Activated CD8-positive, alpha-beta memory T cell treated with anti-CD3 and anti-CD28 coated beads, Interleukin-2, amount 10 ng/mL, durations not matched to agents 7 days and 5 days (primary cell): ENCODE measurements around the gene RSBN1L. TPM values are rescaled to one million over a fixed set of nuclear protein-coding genes. Genes with fewer than 3 reads are reported as not detected.
"Not testable (repeated sequence)": the region's sequence is repeated elsewhere in the genome, so short reads cannot be mapped to it uniquely, and the experiment has no call there.

Source experiments
- ATAC-seq: fragments of 150-1000 bp; cut with Tn5 transposase; one replicate; pipeline ENCODE4 v1.10.0; 2021; ENCODE audit warnings: moderate library complexity
- CTCF ChIA-PET: fragments of 350-600 bp; sonication (Branson Sonifier 250); formaldehyde crosslinking; loops from one replicate; lab custom pipeline; 2021; ENCODE audit warnings: antibody characterized with exemption; lab: Charles Lee
- DNase-seq: peaks from one replicate; pipeline ENCODE4 v3.0.0-alpha.2; 2020
- H3K27ac Mint-ChIP-seq: one replicate; pipeline ENCODE4 v1.8.0; 2021; ENCODE audit warnings: mild to moderate bottlenecking, mixed read lengths
- H3K27me3 Mint-ChIP-seq: one replicate; pipeline ENCODE4 v1.8.0; 2021; ENCODE audit warnings: mixed read lengths
- H3K36me3 Mint-ChIP-seq: one replicate; pipeline ENCODE4 v1.8.0; 2021; ENCODE audit warnings: mild to moderate bottlenecking, mixed read lengths
- H3K4me1 Mint-ChIP-seq: one replicate; pipeline ENCODE4 v1.8.0; 2021; ENCODE audit warnings: mixed read lengths
- H3K4me3 Mint-ChIP-seq: one replicate; pipeline ENCODE4 v1.8.0; 2021; ENCODE audit warnings: mild to moderate bottlenecking, moderate library complexity, mixed read lengths
- H3K9me3 Mint-ChIP-seq: one replicate; pipeline ENCODE4 v1.8.0; 2022; ENCODE audit warnings: low read depth, mixed read lengths
- total RNA-seq, 2 experiments: library from RNA; stranded (reverse); gene quantifications; one replicate each; pipeline ENCODE4 v1.2.3, GENCODE V29; 2021

Gene RSBN1L
- total RNA-seq, 2 experiments from 2014 or later = 23.3 to 26.7 TPM

DNA sequence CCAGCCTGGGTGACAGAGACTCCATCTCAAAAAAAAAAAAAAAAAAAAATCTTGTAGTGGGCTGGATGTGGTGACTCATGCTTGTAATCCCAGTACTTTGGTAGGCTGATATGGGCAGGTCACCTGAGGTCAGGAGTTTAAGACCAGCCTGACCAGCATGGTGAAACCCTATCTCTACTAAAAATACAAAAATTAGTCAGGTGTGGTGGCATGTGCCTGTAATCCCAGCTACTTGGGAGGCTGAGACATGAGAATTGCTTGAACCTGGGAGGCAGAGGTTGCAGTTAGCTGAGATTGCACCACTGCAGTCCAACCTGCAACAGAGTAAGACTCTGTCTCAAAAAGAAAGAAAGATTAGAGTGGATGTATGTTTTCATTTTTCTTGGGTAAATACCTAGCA, 18.7 kb downstream of the RSBN1L start:
- CTCF ChIA-PET = interaction anchor here (1.7 kb wide), 1 partner anchor 17 kb away, joined by 6 read pairs; no protein-coding TSS in a partner anchor
- H3K36me3 Mint-ChIP-seq = peaks cover 35% of the 10 kb centered on the region
- ATAC-seq = peak; percentile 9
- not testable (repeated sequence) for H3K4me3 Mint-ChIP-seq, H3K27me3 Mint-ChIP-seq, H3K27ac Mint-ChIP-seq, DNase-seq, H3K9me3 Mint-ChIP-seq
- peaks cover 21% of the 10 kb centered on the region for H3K4me1 Mint-ChIP-seq

DNA sequence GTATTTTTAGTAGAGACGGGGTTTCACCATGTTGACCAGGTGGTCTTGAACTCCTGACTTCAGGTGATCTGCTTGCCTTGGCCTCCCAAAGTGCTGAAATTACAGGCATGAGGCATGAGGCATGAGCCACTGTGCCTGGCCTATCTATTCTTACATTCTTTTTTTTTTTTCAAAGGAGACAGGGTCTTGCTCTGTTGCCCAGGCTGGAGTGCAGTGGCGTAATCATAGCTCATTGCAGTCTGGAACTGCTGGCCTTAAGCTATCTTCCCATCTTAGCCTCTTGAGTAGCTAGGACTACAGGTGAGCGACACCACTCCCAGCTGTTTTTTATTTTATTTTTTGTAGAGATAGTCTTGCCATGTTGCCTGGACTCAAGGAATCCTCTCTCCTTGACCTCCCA, 20.5 kb downstream of the RSBN1L start:
- ATAC-seq (no peak), DNase-seq (no peak)
- H3K4me1 Mint-ChIP-seq = peaks cover 17% of the 10 kb centered on the region
- no peaks in the 10 kb centered on the region for H3K27me3 Mint-ChIP-seq
- no peak overlapping the region for H3K27ac Mint-ChIP-seq
- no peak overlapping the region for H3K4me3 Mint-ChIP-seq
- CTCF ChIA-PET = interaction anchor here (1.1 kb wide), 1 partner anchor 65 kb away, joined by 3 read pairs; no protein-coding TSS in a partner anchor
- no peaks in the 10 kb centered on the region for H3K9me3 Mint-ChIP-seq
- H3K36me3 Mint-ChIP-seq = peaks cover 19% of the 10 kb centered on the region

DNA sequence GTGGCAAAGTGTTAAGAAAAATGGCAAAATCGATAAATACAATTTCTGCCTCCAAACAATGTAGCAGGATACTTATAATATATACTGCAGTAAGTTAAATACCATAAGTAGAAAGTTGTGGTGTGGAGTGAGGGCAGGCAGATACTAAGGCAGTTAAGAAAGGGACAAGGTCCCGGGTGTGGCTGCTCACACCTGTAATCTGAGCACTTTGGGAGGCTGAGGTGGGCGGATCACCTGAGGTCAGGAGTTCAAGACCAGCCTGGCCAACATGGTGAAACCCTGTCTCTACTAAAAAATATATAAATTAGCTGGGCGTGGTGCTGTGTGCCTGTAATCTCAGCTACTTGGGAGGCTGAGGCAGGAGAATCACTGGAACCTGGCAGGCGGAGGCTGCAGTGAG, 21.3 kb downstream of the RSBN1L start:
- H3K4me1 Mint-ChIP-seq = peaks cover 17% of the 10 kb centered on the region
- H3K4me3 Mint-ChIP-seq, ATAC-seq, H3K9me3 Mint-ChIP-seq, H3K27ac Mint-ChIP-seq, H3K27me3 Mint-ChIP-seq, DNase-seq: not testable (repeated sequence)
- peaks cover 19% of the 10 kb centered on the region for H3K36me3 Mint-ChIP-seq
- CTCF ChIA-PET = interaction anchor here (1.1 kb wide), 1 partner anchor 66 kb away, joined by 3 read pairs; no protein-coding TSS in a partner anchor

DNA sequence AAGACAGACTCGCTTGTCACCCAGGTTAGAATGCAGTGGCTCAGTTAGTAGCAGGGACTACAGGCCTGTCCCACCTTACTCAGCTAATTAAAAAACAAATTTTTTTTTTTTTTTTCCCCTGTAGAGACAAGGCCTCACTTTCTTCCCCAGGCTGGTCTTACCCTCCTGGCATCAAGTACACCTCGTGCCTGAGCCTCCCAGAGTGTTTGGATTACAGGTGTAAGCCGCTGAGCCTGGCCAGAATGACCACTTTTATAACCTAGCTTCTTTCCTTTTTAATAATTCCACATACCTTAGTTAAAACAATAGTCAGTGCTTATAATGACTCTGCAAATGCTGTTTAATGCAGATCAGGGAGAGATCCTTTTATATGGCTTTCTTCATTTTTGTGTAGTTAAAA, 31.3 kb downstream of the RSBN1L start:
- Mint-ChIP-seq H3K4me1 (peaks cover 12% of the 10 kb centered on the region), H3K4me3 (no peak overlapping the region), H3K27me3 (no peaks in the 10 kb centered on the region), H3K36me3 (peaks cover 1% of the 10 kb centered on the region), H3K27ac (peak overlapping the region; percentile 45), H3K9me3 (no peaks in the 10 kb centered on the region)
- CTCF ChIA-PET = interaction anchor here (0.7 to 1.2 kb wide), 2 partner anchors 31 to 75 kb away, joined by 3 read pairs; partner anchors contain the start of gene RSBN1L
- no peak for DNase-seq
- no peak for ATAC-seq

DNA sequence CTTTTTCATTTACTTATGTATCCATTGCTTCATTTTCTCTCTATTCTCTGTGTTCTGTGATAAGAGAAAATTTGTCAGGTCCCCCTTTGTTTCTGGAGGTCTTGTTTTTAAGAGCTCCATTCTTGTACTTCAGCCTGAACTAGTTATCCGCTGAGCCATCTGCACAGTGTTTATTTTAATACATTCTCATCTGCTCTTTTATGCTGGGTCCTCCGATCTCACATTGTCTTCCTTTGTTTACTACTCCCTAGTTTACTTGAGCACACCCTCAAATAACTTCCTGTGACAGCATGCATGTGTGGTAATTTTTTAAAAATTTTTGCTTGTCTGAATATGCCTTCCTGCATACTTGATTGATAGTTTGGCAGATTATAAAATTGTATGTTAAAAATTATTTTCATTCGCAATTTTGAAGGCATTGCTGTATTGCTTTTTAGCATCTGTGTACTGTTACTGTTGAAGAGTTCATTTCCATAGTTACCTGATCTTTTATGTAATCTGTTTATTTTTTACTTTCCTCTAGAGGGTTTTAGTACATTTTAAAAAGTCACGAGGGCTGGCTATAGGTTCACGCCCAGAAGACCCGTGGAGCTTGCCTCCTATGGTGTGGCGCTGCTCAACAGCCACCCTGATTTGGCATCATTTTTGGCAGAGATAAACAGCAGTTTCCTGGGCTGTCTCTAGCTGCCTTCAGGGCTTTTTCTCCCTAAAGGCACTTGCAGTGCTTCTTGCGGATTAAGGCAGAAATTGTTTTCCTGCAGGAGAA, 31.9 kb downstream of the RSBN1L start:
- Mint-ChIP-seq H3K4me3 (no peak overlapping the region), H3K9me3 (no peaks in the 10 kb centered on the region), H3K4me1 (peaks cover 12% of the 10 kb centered on the region), H3K36me3 (peaks cover 1% of the 10 kb centered on the region), H3K27me3 (no peaks in the 10 kb centered on the region), H3K27ac (peak overlapping the region; percentile 45)
- CTCF ChIA-PET = interaction anchor here (1.2 kb wide), 2 partner anchors 32 to 77 kb away, joined by 3 read pairs; partner anchors contain the start of gene RSBN1L
- ATAC-seq = no peak
- no peak for DNase-seq

DNA sequence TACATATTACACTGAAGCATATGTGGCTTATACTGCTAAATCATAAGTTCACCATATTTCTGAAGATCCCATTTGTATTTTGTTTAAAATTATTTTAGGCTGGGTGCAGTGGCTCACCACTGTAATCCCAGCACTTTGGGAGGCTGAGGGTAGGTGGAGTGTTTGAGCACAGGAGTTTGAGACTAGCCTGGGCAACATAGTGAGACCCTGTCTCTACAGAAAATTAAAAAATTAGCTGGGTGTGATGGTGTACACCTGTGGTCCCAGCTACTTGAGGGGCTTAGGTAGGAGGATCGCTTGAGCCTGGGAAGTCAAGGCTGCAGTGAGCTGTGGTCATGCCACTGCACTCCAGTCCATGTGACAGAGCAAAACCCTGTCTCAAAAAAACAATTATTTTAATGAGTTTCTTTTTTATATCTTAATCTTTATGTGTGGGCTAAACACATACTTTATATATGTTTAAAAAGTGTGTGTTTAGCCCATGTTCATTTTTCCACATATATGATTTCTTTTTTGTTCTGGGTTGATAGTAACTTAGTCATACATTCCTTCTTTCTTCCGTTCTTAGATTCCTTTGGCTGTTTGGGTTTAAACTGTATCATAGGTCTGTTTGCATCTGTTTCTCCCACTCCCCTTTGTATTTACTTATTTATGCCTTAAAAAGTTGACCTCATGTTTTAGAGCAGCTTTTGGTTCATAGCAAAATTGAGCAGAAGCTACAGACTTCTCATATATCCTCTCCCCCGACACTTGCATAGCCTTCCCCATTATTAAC, 33.5 kb downstream of the RSBN1L start:
- Mint-ChIP-seq H3K4me1 (peaks cover 14% of the 10 kb centered on the region), H3K27me3 (no peaks in the 10 kb centered on the region), H3K36me3 (peaks cover 1% of the 10 kb centered on the region), H3K9me3 (no peaks in the 10 kb centered on the region), H3K4me3 (no peak overlapping the region), H3K27ac (no peak overlapping the region)
- ATAC-seq = no peak
- no peak for DNase-seq
- CTCF ChIA-PET = interaction anchor here (1.5 kb wide), 1 partner anchor 26 kb away, joined by 3 read pairs; no protein-coding TSS in a partner anchor

DNA sequence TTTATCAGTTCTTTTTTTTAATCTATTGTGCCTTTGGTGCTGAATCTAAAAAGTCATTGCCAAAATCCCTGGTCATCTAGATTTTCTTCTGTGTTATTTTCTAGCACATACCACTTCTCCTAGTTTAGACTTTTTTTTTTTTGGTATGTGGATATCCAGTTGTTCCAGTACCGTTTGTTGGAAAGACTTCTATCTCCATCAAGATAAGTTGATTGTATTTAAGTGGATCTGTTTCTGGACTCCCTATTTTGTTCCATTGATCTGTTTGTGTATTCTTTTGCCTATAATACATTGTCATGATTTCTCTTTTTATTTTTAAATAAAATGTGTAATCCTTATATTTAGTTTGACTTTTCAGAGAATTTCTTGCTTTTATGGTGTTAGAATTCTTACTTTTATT, 35.5 kb downstream of the RSBN1L start:
- H3K4me1 Mint-ChIP-seq = peaks cover 18% of the 10 kb centered on the region
- H3K36me3 Mint-ChIP-seq = peaks cover 5% of the 10 kb centered on the region
- no peaks in the 10 kb centered on the region for H3K9me3 Mint-ChIP-seq
- H3K27me3 Mint-ChIP-seq = no peaks in the 10 kb centered on the region
- CTCF ChIA-PET = interaction anchor here (1.5 kb wide), 1 partner anchor 28 kb away, joined by 3 read pairs; no protein-coding TSS in a partner anchor
- no peak for DNase-seq
- H3K27ac Mint-ChIP-seq = no peak overlapping the region
- no peak overlapping the region for H3K4me3 Mint-ChIP-seq
- no peak for ATAC-seq

DNA sequence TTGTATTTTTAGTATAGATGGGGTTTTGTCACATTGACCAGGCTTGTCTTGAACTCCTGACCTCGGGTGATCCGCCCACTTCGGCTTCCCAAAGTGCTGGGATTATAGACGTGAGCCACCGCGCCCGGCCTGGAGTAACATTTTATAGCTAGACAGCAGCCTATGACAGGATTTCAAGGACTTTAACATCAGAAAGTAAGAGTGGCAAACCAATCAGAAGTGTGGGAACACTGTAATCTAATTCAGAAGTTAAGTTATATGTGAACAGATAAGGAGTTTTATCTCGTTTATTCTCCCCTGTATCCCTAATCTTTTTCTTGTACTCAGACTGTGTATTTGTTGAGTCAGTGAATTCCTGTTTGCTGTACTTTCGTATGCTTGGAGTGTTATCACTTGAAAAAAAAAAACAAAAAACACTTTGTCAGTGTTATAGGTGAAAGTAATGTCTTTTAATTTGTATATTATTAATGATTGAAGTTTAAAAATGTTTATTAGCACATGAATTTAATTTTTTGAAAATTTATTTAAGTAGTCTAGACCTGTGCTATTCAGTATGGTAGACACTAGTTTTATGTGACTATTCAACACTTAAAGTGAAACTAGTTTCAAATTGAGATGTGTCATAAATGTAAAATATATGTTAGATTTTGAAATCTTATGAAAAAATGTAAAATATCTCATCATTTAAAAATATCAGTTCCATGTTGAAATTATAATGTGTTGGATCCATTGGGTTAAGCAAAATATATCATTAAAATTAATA, 38.6 kb downstream of the RSBN1L start:
- ATAC-seq = no peak
- H3K4me3 Mint-ChIP-seq = no peak overlapping the region
- H3K4me1 Mint-ChIP-seq = peaks cover 11% of the 10 kb centered on the region

DNA sequence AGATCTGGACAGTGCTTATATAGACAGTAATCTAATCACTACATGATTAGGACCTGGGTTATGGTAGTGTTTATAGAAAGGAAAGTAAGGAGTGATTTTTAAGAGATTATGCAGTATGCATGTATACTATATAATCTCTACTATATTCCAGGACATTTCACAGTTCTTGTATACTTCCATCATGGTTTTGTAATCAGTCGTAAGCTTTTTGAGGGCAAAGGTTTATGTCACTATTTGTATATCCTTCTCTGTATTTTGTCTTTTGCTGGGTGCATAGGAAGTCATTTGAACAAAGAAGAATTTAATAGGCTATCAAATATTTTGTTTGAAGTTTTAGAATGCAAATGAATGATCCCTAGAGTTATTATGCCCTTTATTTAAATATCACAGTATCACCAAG, 39.2 kb downstream of the RSBN1L start:
- no peak for ATAC-seq
- no peaks in the 10 kb centered on the region for H3K27me3 Mint-ChIP-seq

More for the DNA sequence above, 38.6 kb downstream of the RSBN1L start:
- no peaks in the 10 kb centered on the region for H3K9me3 Mint-ChIP-seq
- no peak overlapping the region for H3K27ac Mint-ChIP-seq
- CTCF ChIA-PET = no interaction called here
- H3K27me3 Mint-ChIP-seq = no peaks in the 10 kb centered on the region
- DNase-seq = no peak
- peaks cover 16% of the 10 kb centered on the region for H3K36me3 Mint-ChIP-seq

DNA sequence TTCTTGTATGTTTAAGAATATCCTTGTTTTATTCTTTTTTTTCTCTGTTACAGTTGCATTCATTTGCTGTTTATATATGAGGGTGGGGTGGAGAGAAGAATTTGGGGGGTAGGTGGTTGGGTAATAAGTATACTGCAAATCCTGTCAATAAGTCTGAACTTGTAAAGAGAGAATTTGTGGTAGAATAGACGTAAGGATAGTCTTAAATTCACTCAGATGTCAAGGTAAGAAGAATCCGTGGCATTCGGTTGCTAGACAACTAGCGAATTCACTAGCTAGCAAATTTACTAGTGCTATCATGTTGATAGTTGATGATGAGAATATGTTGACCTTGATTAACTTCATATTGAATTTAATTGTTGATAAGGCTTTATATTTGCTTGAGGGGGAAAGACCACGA, 40.7 kb downstream of the RSBN1L start:
- Mint-ChIP-seq H3K27me3 (no peaks in the 10 kb centered on the region), H3K9me3 (no peaks in the 10 kb centered on the region), H3K4me3 (no peak overlapping the region), H3K4me1 (peaks cover 6% of the 10 kb centered on the region), H3K27ac (no peak overlapping the region), H3K36me3 (peaks cover 20% of the 10 kb centered on the region)
- CTCF ChIA-PET = interaction anchor here (1.1 kb wide), 1 partner anchor 79 kb away, joined by 3 read pairs; no protein-coding TSS in a partner anchor
- DNase-seq (no peak), ATAC-seq (no peak)

More for the DNA sequence above, 39.2 kb downstream of the RSBN1L start:
- Mint-ChIP-seq H3K9me3 (no peaks in the 10 kb centered on the region), H3K36me3 (peaks cover 19% of the 10 kb centered on the region), H3K4me1 (peaks cover 6% of the 10 kb centered on the region), H3K27ac (no peak overlapping the region), H3K4me3 (no peak overlapping the region)
- DNase-seq = no peak
- CTCF ChIA-PET = no interaction called here

DNA sequence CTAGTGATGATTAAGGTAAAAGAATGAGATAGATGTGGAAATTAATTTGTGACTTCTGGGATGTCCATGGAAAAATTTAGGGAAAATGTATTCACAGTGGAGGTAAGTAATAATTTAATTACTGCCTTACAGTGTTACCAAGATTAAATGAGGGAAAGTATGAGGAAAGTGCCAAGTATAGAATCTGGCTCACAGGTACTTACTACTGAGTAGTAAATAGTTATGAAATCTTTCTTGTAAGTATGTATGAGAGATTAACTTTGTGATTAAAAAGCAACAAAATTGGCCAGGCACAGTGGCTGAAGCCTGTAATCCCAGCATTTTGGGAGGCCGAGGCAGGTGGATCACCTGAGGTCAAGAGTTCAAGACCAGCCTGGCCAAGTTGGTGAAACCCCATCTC, 42.1 kb downstream of the RSBN1L start:
- Mint-ChIP-seq H3K36me3 (peaks cover 25% of the 10 kb centered on the region), H3K27ac (no peak overlapping the region), H3K9me3 (no peaks in the 10 kb centered on the region), H3K27me3 (no peaks in the 10 kb centered on the region), H3K4me1 (peaks cover 6% of the 10 kb centered on the region), H3K4me3 (no peak overlapping the region)
- ATAC-seq (no peak), DNase-seq (no peak)
- CTCF ChIA-PET = no interaction called here

DNA sequence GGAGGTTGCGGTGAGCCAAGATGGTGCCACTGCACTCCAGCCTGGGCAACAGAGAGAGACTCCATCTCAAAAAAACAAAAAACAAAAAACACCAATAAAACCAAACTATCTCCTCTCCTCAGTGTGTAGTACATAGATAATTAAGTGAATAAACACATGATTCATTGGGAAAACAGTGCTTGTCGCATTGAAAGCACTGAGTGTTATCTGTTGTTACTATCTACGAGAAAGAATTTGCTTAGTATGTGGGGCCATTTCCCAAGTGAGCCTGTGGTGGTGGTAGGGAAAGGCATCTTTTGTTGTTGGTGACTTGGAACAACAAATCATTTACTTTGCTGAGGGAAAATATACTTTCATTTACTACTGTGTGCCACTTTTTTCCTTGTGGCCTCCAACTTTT, 42.6 kb downstream of the RSBN1L start:
- Mint-ChIP-seq H3K4me3 (no peak overlapping the region), H3K9me3 (no peaks in the 10 kb centered on the region), H3K36me3 (peaks cover 29% of the 10 kb centered on the region), H3K27ac (no peak overlapping the region), H3K27me3 (no peaks in the 10 kb centered on the region), H3K4me1 (peaks cover 6% of the 10 kb centered on the region)
- DNase-seq = no peak
- CTCF ChIA-PET = no interaction called here
- no peak for ATAC-seq

DNA sequence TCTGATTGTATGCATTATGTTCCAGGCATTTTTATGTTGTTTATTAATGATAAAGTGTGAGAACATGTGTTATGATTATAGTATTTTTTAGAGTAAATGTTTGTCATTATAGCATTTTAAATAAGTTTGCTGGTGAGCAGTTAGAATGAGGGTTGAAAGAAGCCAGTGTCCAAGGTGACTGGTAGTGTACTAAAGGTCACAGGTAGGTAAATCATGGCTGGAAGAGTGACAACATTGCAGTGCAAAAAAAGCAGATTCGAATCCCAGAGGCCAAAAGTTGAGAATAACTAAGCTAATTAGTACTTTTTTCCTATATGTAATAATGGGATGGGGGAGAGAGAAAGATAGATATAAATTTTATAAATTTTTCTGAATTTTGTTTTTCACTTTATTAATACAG, 44.0 kb downstream of the RSBN1L start:
- Mint-ChIP-seq H3K9me3 (no peaks in the 10 kb centered on the region), H3K4me3 (no peak overlapping the region), H3K4me1 (peaks cover 4% of the 10 kb centered on the region), H3K27me3 (no peaks in the 10 kb centered on the region), H3K36me3 (peaks cover 34% of the 10 kb centered on the region), H3K27ac (no peak overlapping the region)
- DNase-seq = no peak
- no peak for ATAC-seq
- CTCF ChIA-PET = interaction anchor here (1.1 kb wide), 1 partner anchor 280 kb away, joined by 4 read pairs; no protein-coding TSS in a partner anchor
